HUES6 (cell line): ENCODE data around the gene GPS1.

Source experiments
- H3K27ac ChIP-seq: 2 replicates; pipeline ENCODE4 v1.7.0; 2013; ENCODE audit warnings: low read depth, mild to moderate bottlenecking, low read length, inconsistent platforms
- H3K27me3 ChIP-seq: 2 replicates; pipeline ENCODE4 v1.6.1; 2013; ENCODE audit warnings: low read length; ENCODE audit not compliant: control insufficient read depth, insufficient read depth
- H3K36me3 ChIP-seq: 2 replicates; pipeline ENCODE4 v1.6.1; 2013; ENCODE audit warnings: low read length; ENCODE audit not compliant: control insufficient read depth, insufficient read depth
- H3K4me1 ChIP-seq: 2 replicates; pipeline ENCODE4 v1.6.1; 2013; ENCODE audit warnings: low read length; ENCODE audit not compliant: control insufficient read depth, insufficient read depth
- H3K4me3 ChIP-seq: 2 replicates; pipeline ENCODE4 v1.5.1; 2013; ENCODE audit warnings: low read depth, low read length
- H3K9ac ChIP-seq: one replicate; pipeline ENCODE4 v1.6.1; 2013; ENCODE audit warnings: mild to moderate bottlenecking, low read length
- H3K9me3 ChIP-seq: 2 replicates; pipeline ENCODE4 v1.6.1; 2013; ENCODE audit warnings: low read depth, low read length; ENCODE audit not compliant: control insufficient read depth, insufficient read depth

GPS1 gene

GRCh38 chr17:82055965-82056728 is 4.4 kb downstream of the GPS1 start:
- Histone ChIP-seq H3K4me3 (no peak overlapping the region), H3K36me3 (peaks cover 80% of the 10 kb centered on the region), H3K9me3 (no peaks in the 10 kb centered on the region), H3K9ac (no peak overlapping the region), H3K27ac (no peak overlapping the region), H3K4me1 (peaks cover 3% of the 10 kb centered on the region; the same call in 1 of the 2 replicates), H3K27me3 (no peaks in the 10 kb centered on the region)

- Histone ChIP-seq H3K9ac (no peak overlapping the region), H3K27ac (no peak overlapping the region), H3K9me3 (no peaks in the 10 kb centered on the region), H3K36me3 (peaks cover 87% of the 10 kb centered on the region), H3K4me1 (peaks cover 3% of the 10 kb centered on the region; the same call in 1 of the 2 replicates), H3K27me3 (no peaks in the 10 kb centered on the region), H3K4me3 (no peak overlapping the region)
Observed at GRCh38 chr17:82056729-82057621, 5.3 kb downstream of the GPS1 start.

GRCh38 chr17:82058230-82058854 is 6.6 kb downstream of the GPS1 start:
- no peak overlapping the region for H3K27ac ChIP-seq
- H3K27me3 ChIP-seq = no peaks in the 10 kb centered on the region
- no peaks in the 10 kb centered on the region for H3K4me1 ChIP-seq
- H3K36me3 ChIP-seq = peaks cover 96% of the 10 kb centered on the region
- no peaks in the 10 kb centered on the region for H3K9me3 ChIP-seq
- H3K9ac ChIP-seq = no peak overlapping the region
- no peak overlapping the region for H3K4me3 ChIP-seq

GRCh38 chr17:82058855-82059249 is 7.2 kb downstream of the GPS1 start:
- Histone ChIP-seq H3K9ac (no peak overlapping the region), H3K4me1 (no peaks in the 10 kb centered on the region), H3K9me3 (no peaks in the 10 kb centered on the region), H3K27ac (no peak overlapping the region), H3K4me3 (no peak overlapping the region), H3K36me3 (peaks cover 96% of the 10 kb centered on the region), H3K27me3 (no peaks in the 10 kb centered on the region)

- 0 out of 2 replicates have a peak, but pooled peaks cover 3% of the 10 kb centered on the region for H3K4me1 ChIP-seq
- no peak overlapping the region for H3K9ac ChIP-seq
- no peak overlapping the region for H3K27ac ChIP-seq
- H3K27me3 ChIP-seq = no peaks in the 10 kb centered on the region
- H3K36me3 ChIP-seq = peaks cover 91% of the 10 kb centered on the region
- no peaks in the 10 kb centered on the region for H3K9me3 ChIP-seq
- no peak overlapping the region for H3K4me3 ChIP-seq
Observed at GRCh38 chr17:82059272-82060000, 7.7 kb downstream of the GPS1 start.

GRCh38 chr17:82060001-82060380 is 8.3 kb downstream of the GPS1 start:
- no peaks in the 10 kb centered on the region for H3K9me3 ChIP-seq
- H3K4me1 ChIP-seq = 0 out of 2 replicates have a peak, but pooled peaks cover 4% of the 10 kb centered on the region
- no peak overlapping the region for H3K27ac ChIP-seq
- peaks cover 85% of the 10 kb centered on the region for H3K36me3 ChIP-seq
- H3K27me3 ChIP-seq = no peaks in the 10 kb centered on the region
- H3K4me3 ChIP-seq = no peak overlapping the region
- no peak overlapping the region for H3K9ac ChIP-seq

GRCh38 chr17:82060614-82061013 is 8.9 kb downstream of the GPS1 start:
- Histone ChIP-seq H3K4me1 (0 out of 2 replicates have a peak, but pooled peaks cover 4% of the 10 kb centered on the region), H3K9ac (no peak overlapping the region), H3K36me3 (peaks cover 80% of the 10 kb centered on the region), H3K9me3 (no peaks in the 10 kb centered on the region), H3K27me3 (no peaks in the 10 kb centered on the region), H3K27ac (no peak overlapping the region), H3K4me3 (no peak overlapping the region)

- H3K9me3 ChIP-seq = no peaks in the 10 kb centered on the region
- H3K4me1 ChIP-seq = 0 out of 2 replicates have a peak, but pooled peaks cover 4% of the 10 kb centered on the region
- H3K4me3 ChIP-seq = no peak overlapping the region
- no peaks in the 10 kb centered on the region for H3K27me3 ChIP-seq
- H3K9ac ChIP-seq = no peak overlapping the region
- no peak overlapping the region for H3K27ac ChIP-seq
- peaks cover 73% of the 10 kb centered on the region for H3K36me3 ChIP-seq
Observed at GRCh38 chr17:82061047-82061925, 9.6 kb downstream of the GPS1 start.

- Histone ChIP-seq H3K27ac (no peak overlapping the region), H3K36me3 (peaks cover 63% of the 10 kb centered on the region), H3K9me3 (no peaks in the 10 kb centered on the region), H3K4me1 (0 out of 2 replicates have a peak, but pooled peaks cover 4% of the 10 kb centered on the region), H3K9ac (no peak overlapping the region), H3K27me3 (no peaks in the 10 kb centered on the region), H3K4me3 (no peak overlapping the region)
Observed at GRCh38 chr17:82062076-82062983, 10.6 kb downstream of the GPS1 start.
